Lung (tissue), 12 donors: Measurements from ENCODE around the gene ACTG1. TPM values are rescaled to one million over a fixed set of nuclear protein-coding genes. Genes with fewer than 3 reads are reported as not detected.

Source experiments
- ATAC-seq: fragments of 200-7000 bp; cut with Tn5 transposase; one replicate; pipeline ENCODE4 v1.9.1; 2020; ENCODE audit warnings: moderate number of reproducible peaks; ENCODE audit not compliant: insufficient read depth, low FRiP score
- DNase-seq, 3 donors: peaks; one replicate each; pipeline ENCODE4 v3.0.0-alpha.2; 2013 to 2017
- H3K27ac ChIP-seq, 2 donors: one replicate each; pipeline ENCODE4 v1.5.1; 2013; ENCODE audit warnings: mild to moderate bottlenecking in 2 of 2, moderate library complexity in 2 of 2, control low read depth in 1 of 2, inconsistent platforms in 1 of 2, low read depth in 1 of 2, low read length in 1 of 2
- H3K27me3 ChIP-seq, 3 donors: one replicate each; pipeline ENCODE4 v1.5.1; 2013; ENCODE audit warnings: low read length in 2 of 3; ENCODE audit not compliant: control insufficient read depth in 3 of 3, insufficient read depth in 3 of 3
- H3K36me3 ChIP-seq, 4 donors: one replicate each; pipeline ENCODE4 v1.5.1; 2013; ENCODE audit warnings: low read length in 4 of 4, mild to moderate bottlenecking in 1 of 4, moderate library complexity in 1 of 4; ENCODE audit not compliant: control insufficient read depth in 4 of 4, insufficient read depth in 4 of 4
- H3K4me1 ChIP-seq, 5 donors: one replicate each; pipeline ENCODE4 v1.5.1; 2013; ENCODE audit warnings: low read length in 5 of 5, mild to moderate bottlenecking in 2 of 5, moderate library complexity in 1 of 5; ENCODE audit not compliant: control insufficient read depth in 5 of 5, insufficient read depth in 5 of 5
- H3K4me3 ChIP-seq: one replicate; pipeline ENCODE4 v1.5.1; 2013; ENCODE audit warnings: mild to moderate bottlenecking, control low read depth, moderate library complexity
- H3K9ac ChIP-seq, 2 donors: one replicate each; pipeline ENCODE4 v1.5.1; 2013; ENCODE audit warnings: low read length in 2 of 2, control low read depth in 1 of 2; ENCODE audit not compliant: insufficient read depth in 1 of 2
- H3K9me3 ChIP-seq, 4 donors: one replicate each; pipeline ENCODE4 v1.5.1; 2013; ENCODE audit warnings: low read length in 3 of 4, mild to moderate bottlenecking in 1 of 4, moderate library complexity in 1 of 4; ENCODE audit not compliant: control insufficient read depth in 4 of 4, insufficient read depth in 3 of 4
- WGBS, 2 donors: extraction: QIAGEN DNeasy Blood & Tissue Kit; methylation state at CpG; one replicate each; pipeline ENCODE4 v1.1.7; 2013; 5-methylcytosine and 5-hydroxymethylcytosine counted together
- polyA plus RNA-seq, 2 donors: library from polyadenylated mRNA; stranded (reverse); fragments of 200-250 nt; gene quantifications; one replicate each; pipeline ENCODE4 v1.2.1, GENCODE V29; 2013
- total RNA-seq, 2 donors: library from RNA; depleted of rRNA in 1 of 2; stranded (reverse); fragments of >200 nt in 1 of 2; gene quantifications; one replicate each; pipeline ENCODE4 v1.2.1, GENCODE V29; 2014 to 2021
- TF ChIP-seq, protein P1 (sequence below): IDR thresholded peaks from 2 replicates; pipeline ENCODE4 v1.5.1; 2012; ENCODE audit warnings: mild to moderate bottlenecking; ENCODE audit errors: control extremely low read depth, extremely low read depth
- donor health status: control.
- donor health status: control.
- donor health status: Bipolar disorder and iron deficiency.
- donor health status: healthy.
- donor health status: DM: yes; HTN: yes; CAD: no.

The ACTG1 gene
- total and polyA plus RNA-seq, 4 donors, result 1,461 to 4,301 (median 3,063) TPM

DNA sequence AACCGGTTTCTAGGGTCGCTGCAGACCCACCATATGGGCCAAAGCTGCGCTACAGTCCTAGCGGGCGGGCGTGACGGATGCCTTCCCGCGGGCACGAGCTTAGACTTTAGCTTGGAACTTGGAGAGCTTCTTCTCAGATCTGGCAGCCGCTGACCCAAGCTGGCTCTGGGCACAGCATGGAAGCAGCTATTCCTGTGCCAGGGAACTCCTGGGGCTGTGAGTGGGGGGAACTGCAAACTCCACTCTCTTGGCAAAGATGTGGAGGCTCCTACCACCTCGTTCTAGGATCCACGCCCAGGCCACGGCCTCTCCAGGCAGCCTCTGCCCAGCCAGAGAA lies 30.7 kb upstream of the ACTG1 start:
- 93 to 96% methylated on average over 14 of the region's 14 CpGs for WGBS, 2 donors
- Histone ChIP-seq H3K4me1 (no peaks in the 10 kb centered on the region), H3K36me3 (peaks cover 8 to 85% (median 17%) of the 10 kb centered on the region in 4 donors), H3K9me3 (peaks cover 0 to 6% (median 0%) of the 10 kb centered on the region in 4 donors), H3K9ac (no peak overlapping the region), H3K4me3 (no peak overlapping the region), H3K27me3 (no peaks in the 10 kb centered on the region), H3K27ac (no peak overlapping the region)
- TF ChIP-seq, protein P1, sequence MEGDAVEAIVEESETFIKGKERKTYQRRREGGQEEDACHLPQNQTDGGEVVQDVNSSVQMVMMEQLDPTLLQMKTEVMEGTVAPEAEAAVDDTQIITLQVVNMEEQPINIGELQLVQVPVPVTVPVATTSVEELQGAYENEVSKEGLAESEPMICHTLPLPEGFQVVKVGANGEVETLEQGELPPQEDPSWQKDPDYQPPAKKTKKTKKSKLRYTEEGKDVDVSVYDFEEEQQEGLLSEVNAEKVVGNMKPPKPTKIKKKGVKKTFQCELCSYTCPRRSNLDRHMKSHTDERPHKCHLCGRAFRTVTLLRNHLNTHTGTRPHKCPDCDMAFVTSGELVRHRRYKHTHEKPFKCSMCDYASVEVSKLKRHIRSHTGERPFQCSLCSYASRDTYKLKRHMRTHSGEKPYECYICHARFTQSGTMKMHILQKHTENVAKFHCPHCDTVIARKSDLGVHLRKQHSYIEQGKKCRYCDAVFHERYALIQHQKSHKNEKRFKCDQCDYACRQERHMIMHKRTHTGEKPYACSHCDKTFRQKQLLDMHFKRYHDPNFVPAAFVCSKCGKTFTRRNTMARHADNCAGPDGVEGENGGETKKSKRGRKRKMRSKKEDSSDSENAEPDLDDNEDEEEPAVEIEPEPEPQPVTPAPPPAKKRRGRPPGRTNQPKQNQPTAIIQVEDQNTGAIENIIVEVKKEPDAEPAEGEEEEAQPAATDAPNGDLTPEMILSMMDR, result no peak
- ATAC-seq, result no peak
- no peak for DNase-seq

DNA sequence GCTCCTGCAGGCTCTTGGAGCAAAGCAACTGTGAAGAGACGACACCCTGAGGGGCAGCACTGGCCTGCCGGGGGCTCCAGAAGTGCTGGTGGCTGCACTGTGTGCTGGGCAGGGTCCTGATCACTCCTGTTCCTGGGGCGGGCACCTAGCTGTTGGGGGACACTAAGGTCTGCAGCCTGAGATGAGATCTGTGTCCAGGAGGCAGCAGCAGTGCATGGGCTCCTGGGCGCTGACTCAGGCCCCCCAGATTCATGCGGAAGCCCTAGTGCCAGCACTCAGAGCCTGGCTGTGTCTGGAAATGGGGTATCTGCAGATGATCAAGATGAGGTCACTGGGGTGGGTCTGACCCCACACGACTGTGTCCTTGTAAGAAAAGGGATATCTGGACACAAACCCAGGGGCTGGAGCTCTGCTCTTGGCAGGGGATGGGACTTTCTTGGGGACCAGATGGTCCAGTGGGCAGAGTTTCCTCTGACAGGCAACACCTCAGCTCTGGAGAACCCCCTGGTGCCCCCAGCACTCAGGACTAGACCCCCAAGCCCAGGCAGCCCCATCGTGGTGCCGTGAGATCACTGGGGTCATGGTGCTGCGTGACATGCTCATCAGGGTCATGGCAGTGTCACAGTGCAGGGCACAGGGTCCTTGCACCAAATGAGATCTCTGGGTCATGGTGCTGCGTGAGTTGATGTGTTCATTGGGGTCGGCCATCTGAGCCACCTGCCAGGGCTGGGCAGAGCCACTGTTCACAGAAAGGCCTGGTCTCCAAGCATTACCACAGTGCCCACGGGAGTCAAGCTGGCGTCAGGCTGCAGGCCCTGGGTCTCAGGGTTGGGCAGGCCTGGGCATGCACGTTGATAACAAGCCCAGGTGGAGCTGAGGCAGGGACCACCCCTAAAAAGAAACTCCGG lies 30.1 kb upstream of the ACTG1 start:
- Histone ChIP-seq H3K4me3 (no peak overlapping the region), H3K9ac (no peak overlapping the region), H3K27ac (no peak overlapping the region), H3K9me3 (peaks cover 0 to 8% (median 0%) of the 10 kb centered on the region in 4 donors), H3K4me1 (peaks cover 0 to under 1% (median 0%) of the 10 kb centered on the region in 5 donors), H3K36me3 (peaks cover 8 to 80% (median 16%) of the 10 kb centered on the region in 4 donors), H3K27me3 (no peaks in the 10 kb centered on the region)
- DNase-seq (no peak), ATAC-seq (no peak)
- TF ChIP-seq, protein P1, result no peak
- 92 to 93% methylated on average over 15 of the region's 15 CpGs for WGBS, 2 donors

DNA sequence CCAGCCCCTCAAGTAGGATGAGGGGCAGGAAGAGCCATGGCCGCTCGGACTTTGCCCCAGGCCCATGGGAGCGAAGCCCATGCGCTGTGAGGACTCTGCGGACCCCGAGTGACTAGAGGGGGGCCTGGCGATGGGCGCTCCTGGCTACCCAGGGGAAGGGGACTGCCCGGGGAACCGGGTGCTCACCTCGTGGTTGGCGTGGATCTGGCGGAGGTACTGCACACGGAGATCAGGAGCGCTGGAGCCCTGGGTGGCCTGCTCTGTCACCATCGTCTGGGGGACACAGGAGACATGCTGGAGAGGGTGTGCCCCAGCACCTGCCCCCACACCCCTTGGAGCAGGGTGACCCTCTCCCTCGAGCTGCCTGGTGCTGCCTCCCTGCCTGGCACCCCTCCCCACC lies 28.5 kb upstream of the ACTG1 start:
- Histone ChIP-seq H3K9me3 (peaks cover 0 to 8% (median 0%) of the 10 kb centered on the region in 4 donors), H3K4me1 (peaks cover 0 to 7% (median 4%) of the 10 kb centered on the region in 5 donors), H3K9ac (no peak overlapping the region), H3K27ac (no peak overlapping the region), H3K27me3 (peaks cover 0 to 9% (median 3%) of the 10 kb centered on the region in 3 donors), H3K36me3 (peaks cover 3 to 65% (median 9%) of the 10 kb centered on the region in 4 donors), H3K4me3 (no peak overlapping the region)
- DNase-seq, result no peak
- ATAC-seq, result no peak
- TF ChIP-seq, protein P1, result no peak
- WGBS, 2 donors, result 93 to 95% methylated on average over 16 of the region's 17 CpGs
